ENCODE data around the gene ASB3. TPM values are rescaled to one million over a fixed set of nuclear protein-coding genes. Genes with fewer than 3 reads are reported as not detected.

The ASB3 gene
- total RNA-seq, 2 donors from 2014 or later = 37.9 to 40.3 TPM

DNA sequence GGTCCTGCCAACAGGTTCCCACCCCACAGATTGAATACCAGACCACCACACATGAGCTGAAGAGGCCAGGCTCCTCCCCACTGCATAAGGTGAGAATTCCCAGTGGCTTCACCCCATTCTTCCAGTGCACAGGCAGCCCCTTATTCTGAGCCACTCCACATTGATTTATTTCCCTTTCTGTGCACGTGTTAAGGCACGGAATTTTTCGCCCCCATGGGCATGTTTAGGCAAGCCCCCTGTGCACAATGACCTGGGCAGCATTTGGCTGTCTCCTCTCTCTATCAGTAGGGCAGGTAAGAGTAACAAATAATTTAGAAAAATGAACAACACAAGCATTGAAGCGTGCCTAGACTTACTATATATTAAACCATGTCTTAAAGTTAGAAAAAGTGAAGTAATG, 34.4 kb downstream of the ASB3 start:
- H3K36me3 Mint-ChIP-seq (ENCODE audit: low read depth) = peaks cover 38% of the 10 kb centered on the region
- no peaks in the 10 kb centered on the region for H3K27me3 Mint-ChIP-seq (ENCODE audit: insufficient read depth)
- TF ChIP-seq, protein P1, sequence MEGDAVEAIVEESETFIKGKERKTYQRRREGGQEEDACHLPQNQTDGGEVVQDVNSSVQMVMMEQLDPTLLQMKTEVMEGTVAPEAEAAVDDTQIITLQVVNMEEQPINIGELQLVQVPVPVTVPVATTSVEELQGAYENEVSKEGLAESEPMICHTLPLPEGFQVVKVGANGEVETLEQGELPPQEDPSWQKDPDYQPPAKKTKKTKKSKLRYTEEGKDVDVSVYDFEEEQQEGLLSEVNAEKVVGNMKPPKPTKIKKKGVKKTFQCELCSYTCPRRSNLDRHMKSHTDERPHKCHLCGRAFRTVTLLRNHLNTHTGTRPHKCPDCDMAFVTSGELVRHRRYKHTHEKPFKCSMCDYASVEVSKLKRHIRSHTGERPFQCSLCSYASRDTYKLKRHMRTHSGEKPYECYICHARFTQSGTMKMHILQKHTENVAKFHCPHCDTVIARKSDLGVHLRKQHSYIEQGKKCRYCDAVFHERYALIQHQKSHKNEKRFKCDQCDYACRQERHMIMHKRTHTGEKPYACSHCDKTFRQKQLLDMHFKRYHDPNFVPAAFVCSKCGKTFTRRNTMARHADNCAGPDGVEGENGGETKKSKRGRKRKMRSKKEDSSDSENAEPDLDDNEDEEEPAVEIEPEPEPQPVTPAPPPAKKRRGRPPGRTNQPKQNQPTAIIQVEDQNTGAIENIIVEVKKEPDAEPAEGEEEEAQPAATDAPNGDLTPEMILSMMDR (conservative IDR thresholded peaks at IDR 0.05) = no peak
- Histone ChIP-seq H3K4me1 (ENCODE audit: control insufficient read depth, insufficient read depth, low read length) (no peaks in the 10 kb centered on the region), H3K27ac (ENCODE audit: low read depth, low read length) (no peak overlapping the region), H3K9me3 (ENCODE audit: control insufficient read depth, low read length) (no peaks in the 10 kb centered on the region), H3K36me3 (ENCODE audit: control insufficient read depth, insufficient read depth, low read length) (peaks cover 24% of the 10 kb centered on the region), H3K9ac (ENCODE audit: extremely low read depth, low read length, poor library complexity, severe bottlenecking) (no peak overlapping the region), H3K27me3 (ENCODE audit: control insufficient read depth, insufficient read depth, low read length, poor library complexity, severe bottlenecking) (no peaks in the 10 kb centered on the region), H3K4me3 (ENCODE audit: low read length) (no peak overlapping the region)
- 87 to 100% methylated on average over 1 to 4 of the region's 4 CpGs for WGBS, 2 experiments (ENCODE audit: insufficient coverage in 1 of 2, insufficient read length in 1 of 2)
- no peak overlapping the region for H3K27ac Mint-ChIP-seq
- H3K9me3 Mint-ChIP-seq = peaks cover 3% of the 10 kb centered on the region
- DNase-seq = no peak
- no peaks in the 10 kb centered on the region for H3K4me1 Mint-ChIP-seq
- H3K4me3 Mint-ChIP-seq = no peak overlapping the region

DNA sequence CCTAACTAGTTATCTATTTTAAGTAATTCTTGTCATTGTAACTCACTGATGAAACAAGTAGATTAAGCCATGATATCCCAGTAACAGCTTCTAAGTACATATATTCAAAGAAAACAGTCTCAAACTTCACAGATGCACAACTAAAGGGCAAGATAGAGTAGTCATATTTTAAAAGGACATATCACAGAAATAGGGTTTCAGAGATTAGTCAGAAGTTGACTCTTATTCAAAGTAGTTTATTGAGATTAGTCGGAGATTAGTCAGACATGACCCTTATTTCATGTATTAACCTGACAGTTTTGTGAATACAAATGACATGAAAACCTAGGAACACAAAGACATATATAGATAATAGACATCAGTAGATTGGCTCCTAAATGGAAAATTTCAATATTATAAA, 35.0 kb downstream of the ASB3 start:
- H3K27ac Mint-ChIP-seq = no peak overlapping the region
- H3K27me3 Mint-ChIP-seq (ENCODE audit: insufficient read depth) = no peaks in the 10 kb centered on the region
- H3K4me3 ChIP-seq (ENCODE audit: low read length) = no peak overlapping the region
- H3K27me3 ChIP-seq (ENCODE audit: control insufficient read depth, insufficient read depth, low read length, poor library complexity, severe bottlenecking) = no peaks in the 10 kb centered on the region
- H3K36me3 ChIP-seq (ENCODE audit: control insufficient read depth, insufficient read depth, low read length) = peaks cover 23% of the 10 kb centered on the region
- H3K27ac ChIP-seq (ENCODE audit: low read depth, low read length) = no peak overlapping the region
- TF ChIP-seq, protein P1 (conservative IDR thresholded peaks at IDR 0.05) = no peak
- DNase-seq = no peak
- no peaks in the 10 kb centered on the region for H3K9me3 ChIP-seq (ENCODE audit: control insufficient read depth, low read length)
- peaks cover 35% of the 10 kb centered on the region for H3K36me3 Mint-ChIP-seq (ENCODE audit: low read depth)
- H3K9ac ChIP-seq (ENCODE audit: extremely low read depth, low read length, poor library complexity, severe bottlenecking) = no peak overlapping the region
- H3K4me1 Mint-ChIP-seq = no peaks in the 10 kb centered on the region
- H3K9me3 Mint-ChIP-seq = peaks cover 2% of the 10 kb centered on the region
- no peaks in the 10 kb centered on the region for H3K4me1 ChIP-seq (ENCODE audit: control insufficient read depth, insufficient read depth, low read length)
- 89% methylated on average over 1 of the region's 1 CpG; no CpG with 5 or more reads in 1 of the 2 experiments for WGBS, 2 experiments (ENCODE audit: insufficient coverage in 1 of 2, insufficient read length in 1 of 2)
- H3K4me3 Mint-ChIP-seq = no peak overlapping the region

DNA sequence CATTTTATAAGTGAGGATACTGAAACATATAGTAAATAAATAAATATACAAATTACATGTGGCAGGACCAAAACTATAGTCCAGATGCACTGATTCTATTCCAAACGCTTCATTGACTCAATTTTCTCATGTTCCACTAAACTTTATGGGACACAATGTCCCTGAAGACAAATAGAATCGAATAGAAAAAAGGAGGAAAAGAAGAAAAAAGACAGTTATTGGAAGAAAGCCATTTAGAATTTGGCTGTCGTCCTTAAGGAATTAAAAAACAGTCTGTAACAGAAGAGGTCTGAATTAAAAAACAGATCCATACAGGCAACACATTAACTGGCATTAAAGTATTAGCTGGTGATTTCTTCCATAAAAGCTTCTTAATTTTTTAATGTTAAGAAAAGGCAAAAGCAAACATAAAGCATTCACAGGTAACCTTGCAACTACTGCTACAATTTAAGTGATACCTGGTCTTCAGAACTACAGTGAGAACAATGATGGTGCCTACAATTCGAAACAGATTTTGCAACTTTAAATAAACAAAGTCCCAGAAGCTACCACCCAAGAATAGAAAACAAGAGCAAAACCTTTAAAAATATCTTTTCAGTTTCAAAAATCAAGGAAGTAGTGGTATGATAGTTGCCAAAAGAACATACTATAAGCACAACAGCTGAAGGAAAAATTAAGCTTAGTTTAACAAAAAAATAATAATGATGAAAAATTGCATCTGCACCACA, 36.5 kb downstream of the ASB3 start:
- no peak overlapping the region for H3K27ac ChIP-seq (ENCODE audit: low read depth, low read length)
- H3K9me3 ChIP-seq (ENCODE audit: control insufficient read depth, low read length) = no peaks in the 10 kb centered on the region
- H3K27me3 ChIP-seq (ENCODE audit: control insufficient read depth, insufficient read depth, low read length, poor library complexity, severe bottlenecking) = no peaks in the 10 kb centered on the region
- peaks cover 26% of the 10 kb centered on the region for H3K36me3 ChIP-seq (ENCODE audit: control insufficient read depth, insufficient read depth, low read length)
- no peaks in the 10 kb centered on the region for H3K4me1 Mint-ChIP-seq
- DNase-seq = no peak
- H3K4me1 ChIP-seq (ENCODE audit: control insufficient read depth, insufficient read depth, low read length) = no peaks in the 10 kb centered on the region
- 93 to 100% methylated on average over 2 to 4 of the region's 4 CpGs for WGBS, 2 experiments (ENCODE audit: insufficient coverage in 1 of 2, insufficient read length in 1 of 2)
- H3K4me3 Mint-ChIP-seq = no peak overlapping the region
- TF ChIP-seq, protein P1 (conservative IDR thresholded peaks at IDR 0.05) = no peak
- no peak overlapping the region for H3K4me3 ChIP-seq (ENCODE audit: low read length)
- peaks cover 40% of the 10 kb centered on the region for H3K36me3 Mint-ChIP-seq (ENCODE audit: low read depth)
- H3K9me3 Mint-ChIP-seq = no peaks in the 10 kb centered on the region
- no peaks in the 10 kb centered on the region for H3K27me3 Mint-ChIP-seq (ENCODE audit: insufficient read depth)
- H3K27ac Mint-ChIP-seq = no peak overlapping the region
- H3K9ac ChIP-seq (ENCODE audit: extremely low read depth, low read length, poor library complexity, severe bottlenecking) = no peak overlapping the region
